Parathyroid adenoma (tissue), 2 donors: ENCODE data around the gene FSIP1.

Source experiments
- H2AFZ ChIP-seq: fragments of 300-600 bp; sonication (generic); one replicate; pipeline ENCODE4 v1.7.0; 2017; ENCODE audit warnings: antibody characterized with exemption, mild to moderate bottlenecking
- H3K27ac ChIP-seq: fragments of 300-600 bp; sonication (generic); one replicate; pipeline ENCODE4 v1.7.0; 2017
- H3K27me3 ChIP-seq: fragments of 300-600 bp; sonication (generic); one replicate; pipeline ENCODE4 v1.7.0; 2017; ENCODE audit warnings: low read length; ENCODE audit not compliant: control insufficient read depth, insufficient read depth
- H3K36me3 ChIP-seq: fragments of 300-600 bp; sonication (generic); one replicate; pipeline ENCODE4 v1.7.0; 2017; ENCODE audit warnings: low read length; ENCODE audit not compliant: control insufficient read depth, insufficient read depth
- H3K4me1 ChIP-seq: fragments of 300-600 bp; sonication (generic); one replicate; pipeline ENCODE4 v1.7.0; 2017; ENCODE audit warnings: control low read depth
- H3K4me2 ChIP-seq: fragments of 300-600 bp; sonication (generic); one replicate; pipeline ENCODE4 v1.7.0; 2017; ENCODE audit warnings: low read length
- H3K4me3 ChIP-seq: fragments of 300-600 bp; sonication (generic); one replicate; pipeline ENCODE4 v1.7.0; 2017; ENCODE audit warnings: low read depth, low read length
- H3K79me2 ChIP-seq: fragments of 300-600 bp; sonication (generic); one replicate; pipeline ENCODE4 v1.7.0; 2017; ENCODE audit warnings: control low read depth
- H3K9ac ChIP-seq: fragments of 300-600 bp; sonication (generic); one replicate; pipeline ENCODE4 v1.7.0; 2017; ENCODE audit warnings: mild to moderate bottlenecking
- H3K9me3 ChIP-seq: fragments of 300-600 bp; sonication (generic); one replicate; pipeline ENCODE4 v1.7.0; 2017; ENCODE audit warnings: low read length; ENCODE audit not compliant: control insufficient read depth
- CTCF ChIP-seq: fragments of 300-600 bp; sonication (generic); IDR thresholded peaks from one replicate; pipeline ENCODE4 v1.7.0; 2017; ENCODE audit warnings: antibody characterized with exemption, mild to moderate bottlenecking
- donor health status: primary hyperparathyroidism.

The FSIP1 gene

GRCh38 chr15:39756806-39757522 is 25.7 kb downstream of the FSIP1 start:
- H3K36me3 ChIP-seq: peaks cover 2% of the 10 kb centered on the region
- no peaks in the 10 kb centered on the region for H3K9me3 ChIP-seq
- no peaks in the 10 kb centered on the region for H3K79me2 ChIP-seq
- H3K4me3 ChIP-seq: no peak overlapping the region
- no peak overlapping the region for H2AFZ ChIP-seq
- no peak overlapping the region for H3K4me2 ChIP-seq
- no peaks in the 10 kb centered on the region for H3K4me1 ChIP-seq
- H3K9ac ChIP-seq: no peak overlapping the region
- H3K27me3 ChIP-seq: no peaks in the 10 kb centered on the region
- TF ChIP-seq CTCF: peak; percentile 46
- H3K27ac ChIP-seq: no peak overlapping the region

GRCh38 chr15:39752991-39753390 is 29.6 kb downstream of the FSIP1 start:
- peaks cover 2% of the 10 kb centered on the region for H3K36me3 ChIP-seq
- TF ChIP-seq CTCF: no peak
- no peak overlapping the region for H3K9ac ChIP-seq
- H3K9me3 ChIP-seq: no peaks in the 10 kb centered on the region
- H3K79me2 ChIP-seq: no peaks in the 10 kb centered on the region
- no peaks in the 10 kb centered on the region for H3K27me3 ChIP-seq
- H3K27ac ChIP-seq: no peak overlapping the region
- no peak overlapping the region for H2AFZ ChIP-seq
- no peaks in the 10 kb centered on the region for H3K4me1 ChIP-seq
- H3K4me2 ChIP-seq: no peak overlapping the region
- H3K4me3 ChIP-seq: no peak overlapping the region

- H3K4me1 ChIP-seq: no peaks in the 10 kb centered on the region
- no peak overlapping the region for H2AFZ ChIP-seq
- H3K4me2 ChIP-seq: no peak overlapping the region
- H3K4me3 ChIP-seq: no peak overlapping the region
- TF ChIP-seq CTCF: no peak
- H3K27ac ChIP-seq: no peak overlapping the region
- H3K36me3 ChIP-seq: peaks cover 2% of the 10 kb centered on the region
- H3K9ac ChIP-seq: no peak overlapping the region
- H3K27me3 ChIP-seq: no peaks in the 10 kb centered on the region
- H3K9me3 ChIP-seq: no peaks in the 10 kb centered on the region
- H3K79me2 ChIP-seq: no peaks in the 10 kb centered on the region
These were observed 30.4 kb downstream of the FSIP1 start for GRCh38 chr15:39752246-39752645.

GRCh38 chr15:39748276-39748675 is 34.4 kb downstream of the FSIP1 start:
- H3K4me1 ChIP-seq: no peaks in the 10 kb centered on the region
- H2AFZ ChIP-seq: no peak overlapping the region
- no peaks in the 10 kb centered on the region for H3K9me3 ChIP-seq
- no peaks in the 10 kb centered on the region for H3K36me3 ChIP-seq
- no peak overlapping the region for H3K27ac ChIP-seq
- H3K4me2 ChIP-seq: no peak overlapping the region
- H3K4me3 ChIP-seq: no peak overlapping the region
- no peak overlapping the region for H3K9ac ChIP-seq
- no peaks in the 10 kb centered on the region for H3K79me2 ChIP-seq
- TF ChIP-seq CTCF: no peak
- H3K27me3 ChIP-seq: no peaks in the 10 kb centered on the region

- no peak overlapping the region for H3K27ac ChIP-seq
- no peak overlapping the region for H3K9ac ChIP-seq
- no peak overlapping the region for H3K4me3 ChIP-seq
- no peaks in the 10 kb centered on the region for H3K9me3 ChIP-seq
- no peaks in the 10 kb centered on the region for H3K27me3 ChIP-seq
- no peaks in the 10 kb centered on the region for H3K79me2 ChIP-seq
- H3K4me2 ChIP-seq: no peak overlapping the region
- TF ChIP-seq CTCF: no peak
- H3K4me1 ChIP-seq: no peaks in the 10 kb centered on the region
- no peaks in the 10 kb centered on the region for H3K36me3 ChIP-seq
- H2AFZ ChIP-seq: no peak overlapping the region
These were observed 35.3 kb downstream of the FSIP1 start for GRCh38 chr15:39747326-39747725.
